GM19397 (cell line): Measurements from ENCODE around the gene TOMT.
"Not testable (repeated sequence)": the region's sequence is repeated elsewhere in the genome, so short reads cannot be mapped to it uniquely, and the experiment has no call there.

Source experiments
- ATAC-seq: cut with Tn5 transposase; IDR thresholded peaks from one replicate; pipeline ENCODE4 v1.9.1; 2021; ENCODE audit warnings: mild to moderate bottlenecking, moderate library complexity; ENCODE audit not compliant: unreplicated experiment

TOMT gene

GRCh38 chr11:72123117-72123653 lies 17.5 kb downstream of the TOMT start:
- no peak for ATAC-seq

DNA sequence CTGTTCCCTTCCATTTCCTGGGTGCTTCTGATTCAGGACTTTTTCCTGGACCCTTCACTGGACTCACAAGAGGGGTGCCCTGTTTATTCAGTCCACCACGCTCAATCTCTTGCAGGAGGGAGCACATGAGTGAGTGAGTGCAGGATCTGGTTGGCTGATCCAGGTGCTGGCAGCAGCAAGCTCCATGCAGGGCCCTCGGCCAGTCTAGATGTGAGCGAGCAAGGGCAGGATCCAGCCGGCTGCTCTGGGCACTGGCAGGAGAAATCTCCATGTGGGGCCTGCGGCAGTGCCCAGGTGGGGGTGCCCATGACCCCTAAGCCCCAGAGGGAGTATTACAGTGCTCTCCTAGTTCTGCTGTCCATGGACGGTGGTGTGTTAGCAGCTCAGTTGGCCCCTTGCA lies 18.3 kb downstream of the TOMT start:
- ATAC-seq: no peak

GRCh38 chr11:72125956-72126355 lies 20.2 kb downstream of the TOMT start:
- ATAC-seq: no peak

DNA sequence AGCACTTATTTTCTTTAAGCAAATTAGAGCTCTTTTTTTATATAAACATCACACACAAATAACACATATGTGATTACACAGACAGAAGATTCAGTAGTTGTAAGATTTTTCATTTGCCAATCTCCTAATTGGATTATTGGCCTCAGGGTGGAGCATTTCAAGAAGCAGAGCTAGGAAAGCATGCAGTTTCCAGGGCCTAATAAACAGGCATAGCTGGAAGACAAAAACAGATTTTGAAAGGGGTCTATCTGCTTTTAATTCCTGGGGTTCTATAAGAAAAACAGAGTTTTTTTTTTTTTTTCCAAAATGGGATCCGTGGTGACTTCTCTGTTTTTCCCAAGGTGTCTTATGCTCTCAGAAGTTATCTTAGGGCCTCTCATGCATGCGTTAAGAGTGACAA lies 22.2 kb downstream of the TOMT start:
- no peak for ATAC-seq

DNA sequence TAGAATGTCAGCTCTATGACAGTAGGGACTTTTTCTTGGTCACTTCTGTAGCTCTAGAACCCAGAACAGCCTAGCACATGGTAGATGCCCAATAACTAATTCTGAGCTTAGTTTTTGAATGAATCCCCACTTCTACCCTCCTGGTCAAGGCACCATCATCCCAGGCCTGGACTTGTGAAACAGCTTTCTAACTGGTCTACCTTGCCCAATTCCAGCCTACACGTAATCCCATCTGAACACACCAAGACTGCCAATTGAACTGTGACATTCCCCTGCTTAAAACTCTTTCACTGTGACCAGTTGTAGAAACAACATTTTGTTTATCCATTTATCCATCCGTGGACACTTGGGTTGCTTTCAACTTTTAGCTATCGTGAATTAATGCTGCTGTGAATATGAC lies 23.7 kb downstream of the TOMT start:
- ATAC-seq: no peak

- no peak for ATAC-seq
These were observed 26.9 kb downstream of the TOMT start for GRCh38 chr11:72132646-72133045.

DNA sequence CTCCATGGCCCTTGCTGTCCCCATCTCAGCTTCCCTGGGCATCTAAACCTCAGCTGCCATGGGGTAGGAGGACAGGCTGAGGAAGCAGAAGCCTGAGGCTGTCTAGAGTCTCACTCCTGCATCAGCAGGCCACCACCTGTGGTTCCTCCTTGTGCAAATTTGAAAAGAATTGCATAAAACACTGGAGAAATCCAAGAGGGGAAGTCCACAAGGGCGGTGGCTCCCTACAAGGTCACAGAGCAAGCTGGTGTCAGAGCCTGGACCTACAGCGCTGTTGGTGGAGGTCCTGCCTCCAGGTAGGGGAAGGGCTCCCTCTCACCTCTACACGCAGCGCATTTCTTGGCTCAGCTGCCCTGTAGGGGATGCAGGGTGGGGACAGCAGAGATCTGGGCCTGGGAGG lies 29.7 kb downstream of the TOMT start, which contains the start of gene FOLR3:
TSS of gene FOLR3 (plus strand) at position 253 of the 400 bp plus-strand sequence. CDS start 228 bp downstream, outside the sequence.
- ATAC-seq: not testable (repeated sequence)

GRCh38 chr11:72135891-72136683 lies 30.4 kb downstream of the TOMT start:
- no peak for ATAC-seq

GRCh38 chr11:72136684-72137262 lies 31.0 kb downstream of the TOMT start:
- no peak for ATAC-seq

- ATAC-seq: no peak
These were observed 33.2 kb downstream of the TOMT start for GRCh38 chr11:72138821-72139390.

DNA sequence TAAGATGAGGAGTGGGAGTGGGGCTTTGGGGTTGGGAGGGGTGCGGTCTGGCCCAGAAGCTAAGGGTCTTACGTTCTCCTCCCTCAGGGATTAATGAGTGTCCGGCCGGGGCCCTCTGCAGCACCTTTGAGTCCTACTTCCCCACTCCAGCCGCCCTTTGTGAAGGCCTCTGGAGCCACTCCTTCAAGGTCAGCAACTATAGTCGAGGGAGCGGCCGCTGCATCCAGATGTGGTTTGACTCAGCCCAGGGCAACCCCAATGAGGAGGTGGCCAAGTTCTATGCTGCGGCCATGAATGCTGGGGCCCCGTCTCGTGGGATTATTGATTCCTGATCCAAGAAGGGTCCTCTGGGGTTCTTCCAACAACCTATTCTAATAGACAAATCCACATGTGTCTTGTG lies 33.8 kb downstream of the TOMT start:
- no peak for ATAC-seq

GRCh38 chr11:72140661-72141060 lies 34.9 kb downstream of the TOMT start:
- no peak for ATAC-seq

DNA sequence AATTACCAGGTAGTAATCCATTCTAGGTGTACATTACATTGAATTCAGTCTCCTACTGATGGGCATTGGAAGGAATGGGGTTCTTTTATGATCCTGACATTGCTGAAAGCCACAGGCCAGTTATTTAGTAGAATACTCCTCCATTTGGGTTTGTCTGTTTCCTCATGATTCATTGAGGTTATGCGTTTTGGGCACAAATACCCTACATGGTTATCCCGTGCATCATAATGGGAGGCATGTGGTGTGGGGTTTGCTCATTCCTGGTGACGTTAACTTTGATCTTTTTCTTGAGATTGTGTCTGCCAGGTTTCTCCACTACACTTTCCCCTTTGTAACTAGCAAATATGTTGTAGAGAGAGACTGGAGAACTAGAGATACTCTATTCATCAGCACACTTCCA lies 35.3 kb downstream of the TOMT start:
- ATAC-seq: no peak

DNA sequence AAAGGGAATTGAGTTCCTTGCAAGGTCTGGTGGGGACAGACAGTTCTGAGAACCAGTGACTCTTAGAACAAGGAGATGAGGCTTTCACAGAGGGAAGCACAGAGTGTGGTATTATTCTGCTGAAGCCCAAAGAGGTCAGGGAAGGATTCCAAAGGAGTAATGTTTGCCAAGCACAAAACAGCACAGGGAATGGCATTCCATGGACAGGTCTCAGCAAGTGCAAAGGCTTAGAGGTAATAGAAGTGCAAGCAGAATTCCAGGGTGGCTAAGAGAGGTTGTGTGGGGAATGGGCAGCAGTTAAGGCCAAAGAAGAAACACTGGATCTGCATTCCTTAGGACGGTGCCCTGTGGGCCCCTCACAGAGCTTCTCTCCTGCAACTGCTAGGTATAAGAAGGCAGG lies 36.4 kb downstream of the TOMT start:
- ATAC-seq: not testable (repeated sequence)

DNA sequence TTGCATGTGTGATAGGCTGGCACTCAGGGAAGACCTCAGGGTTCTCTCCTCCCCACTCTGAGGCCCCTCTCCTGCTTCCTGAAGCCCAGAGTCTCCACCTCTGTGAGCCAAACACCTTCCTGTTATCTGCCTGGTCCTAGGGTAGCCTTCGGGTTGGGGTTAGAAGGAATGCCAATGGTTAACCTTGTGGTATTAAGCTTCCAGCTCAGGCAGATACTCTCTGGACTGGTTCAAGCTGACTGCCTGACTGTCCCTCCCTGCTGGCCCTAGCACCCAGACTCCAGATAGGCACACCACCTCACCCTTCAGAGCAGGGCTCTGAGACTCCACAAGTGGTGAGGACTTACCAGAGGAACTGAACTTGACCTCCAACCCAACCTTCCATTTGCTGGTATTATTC lies 36.8 kb downstream of the TOMT start:
- not testable (repeated sequence) for ATAC-seq

- ATAC-seq: no peak
These were observed 39.3 kb downstream of the TOMT start for GRCh38 chr11:72144807-72145565.

- ATAC-seq: no peak
These were observed 40.9 kb downstream of the TOMT start for GRCh38 chr11:72146625-72147024.

DNA sequence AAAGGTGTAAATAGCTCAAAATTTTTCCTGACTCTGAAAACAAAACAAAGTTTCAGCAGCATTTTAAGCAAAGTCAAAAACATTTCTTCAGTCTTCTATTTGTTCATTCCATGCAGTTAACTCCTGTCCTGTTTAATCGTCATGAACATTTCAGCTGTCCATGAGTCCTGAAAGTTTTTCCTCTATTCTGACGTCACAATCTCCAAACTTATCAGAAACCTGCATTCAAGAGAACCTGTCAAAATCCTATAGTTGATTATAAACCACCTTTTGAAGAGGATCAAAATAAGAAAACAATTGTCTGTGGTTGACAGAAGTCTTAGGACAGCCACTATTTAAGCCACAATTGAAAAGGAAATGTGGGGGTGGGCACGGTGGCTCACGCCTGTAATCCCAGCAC lies 45.2 kb downstream of the TOMT start:
- ATAC-seq: no peak

- ATAC-seq: not testable (repeated sequence)
These were observed 48.1 kb downstream of the TOMT start for GRCh38 chr11:72153874-72154273.

DNA sequence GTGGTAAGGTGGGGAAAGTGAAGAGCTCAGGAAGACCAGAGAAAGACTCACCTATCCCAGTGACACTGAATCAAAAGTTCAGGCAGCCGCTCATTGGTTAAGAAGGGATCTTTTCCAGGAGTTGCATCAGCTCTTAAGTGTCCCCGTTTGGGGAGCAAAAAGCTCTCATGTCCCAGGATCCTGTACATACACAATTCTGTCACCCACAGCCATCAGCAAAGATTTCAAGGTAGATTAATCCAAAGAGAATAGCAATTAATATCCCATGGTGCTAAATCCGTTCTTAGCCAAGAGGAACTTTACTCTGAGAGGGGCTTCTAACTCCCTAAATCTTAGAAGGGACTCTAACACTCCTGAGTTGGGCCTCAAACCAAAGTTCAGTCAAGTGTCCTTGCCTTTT lies 49.1 kb downstream of the TOMT start:
- no peak for ATAC-seq

- no peak for ATAC-seq
These were observed 50.0 kb downstream of the TOMT start for GRCh38 chr11:72155751-72156150.
